K562 (cell line): Measurements from ENCODE around the gene HTT-AS. TPM values are rescaled to one million over a fixed set of nuclear protein-coding genes. Genes with fewer than 3 reads are reported as not detected.

ENCODE experiments used
- AFF1 ChIP-seq, 2 experiments: fragments of 450-650 bp; IDR thresholded peaks; 2 replicates each; pipeline ENCODE4 v1.6.1; 2018; ENCODE audit warnings: mild to moderate bottlenecking in 2 of 2, low read depth in 1 of 2; ENCODE audit not compliant: partially characterized antibody in 2 of 2
- ARID3B ChIP-seq: fragments of 250-450 bp; sonication (Bioruptor Pico); IDR thresholded peaks from 2 replicates; pipeline ENCODE4 v1.4.0; 2020; ENCODE audit warnings: borderline replicate concordance
- GTF2F1 ChIP-seq: IDR thresholded peaks from 2 replicates; pipeline ENCODE4 v1.6.1; 2011; ENCODE audit warnings: low read depth, low read length, improper control_type of control experiment
- HDAC2 ChIP-seq: fragments of 450-650 bp; IDR thresholded peaks from 2 replicates; pipeline ENCODE4 v1.6.1; 2016; ENCODE audit warnings: mild to moderate bottlenecking
- MAFF ChIP-seq: IDR thresholded peaks from 2 replicates; pipeline ENCODE4 v1.6.1; 2012; ENCODE audit warnings: low read length, improper control_type of control experiment
- MTF1 ChIP-seq: fragments of 250-450 bp; sonication (Bioruptor Pico); IDR thresholded peaks from 2 replicates; pipeline ENCODE4 v1.9.0; 2021; ENCODE audit warnings: moderate library complexity, mild to moderate bottlenecking, inconsistent platforms, borderline replicate concordance
- PBX2 ChIP-seq, 2 experiments: IDR thresholded peaks in 1 of 2; conservative IDR thresholded peaks in 1 of 2; 2 replicates each; pipeline ENCODE4 v1.6.1; 2016; ENCODE audit warnings: low read depth in 2 of 2, mild to moderate bottlenecking in 1 of 2, missing compliant biosample characterization in 1 of 2, missing genetic modification characterization in 1 of 2, moderate library complexity in 1 of 2
- POLR2AphosphoS2 ChIP-seq: IDR thresholded peaks from 2 replicates; pipeline ENCODE4 v1.6.1; 2012; ENCODE audit warnings: low read length, improper control_type of control experiment
- RB1 ChIP-seq: fragments of 450-650 bp; IDR thresholded peaks from 2 replicates; pipeline ENCODE4 v1.6.1; 2017; ENCODE audit warnings: low read depth, mild to moderate bottlenecking
- SMAD4 ChIP-seq: fragments of 250-450 bp; sonication (Bioruptor Pico); conservative IDR thresholded peaks from 2 replicates; pipeline ENCODE4 v1.8.0; 2021; ENCODE audit warnings: inconsistent platforms, mild to moderate bottlenecking, moderate library complexity
- TFAP4 ChIP-seq: sonication (generic); formaldehyde crosslinking; IDR thresholded peaks from 2 replicates; pipeline ENCODE4 v1.8.0; 2022; ENCODE audit warnings: missing genetic modification reagents, mild to moderate bottlenecking, moderate library complexity, borderline replicate concordance
- ZNF184 ChIP-seq: sonication (generic); formaldehyde crosslinking; IDR thresholded peaks from 2 replicates; pipeline ENCODE4 v1.5.0; 2020; ENCODE audit warnings: missing genetic modification reagents
- polyA plus RNA-seq, 8 experiments: library from polyadenylated mRNA; depleted of rRNA in 4 of 8; stranded (reverse) in 5 of 8; unstranded in 3 of 8; fragments of >200 nt; fragmentation: Nextera tagmentation in 2 of 8; fragmentation: Illumina TruSeq in 1 of 8; extraction: Ambion mirVana in 2 of 8; extraction: Trizol in 1 of 8; gene quantifications; 2 replicates each; pipeline versions ENCODE4 v1.2.1 to v1.2.3, GENCODE V29; 2011 to 2014; ENCODE audit warnings: inconsistent platforms in 1 of 8, missing spikeins in 1 of 8
- total RNA-seq, 7 experiments: library from RNA; depleted of rRNA in 6 of 7; stranded (reverse); fragments of >200 nt in 6 of 7; fragmentation: Illumina TruSeq in 2 of 7; extraction: Trizol in 2 of 7; gene quantifications; 2 replicates each; pipeline versions ENCODE4 v1.2.1 to v1.2.3, GENCODE V29; 2011 to 2021; ENCODE audit warnings: low replicate concordance in 1 of 7

The HTT-AS gene
- total and polyA plus RNA-seq, 9 of the 15 experiments (the other 6 are each of a cell fraction or from before 2014, with no cell fraction given), result not detected

GRCh38 chr4:3106339-3107186 lies 32.2 kb upstream of the HTT-AS start (continued):
- TF ChIP-seq AFF1 (IDR thresholded peaks at IDR 0.05; ENCODE audit: low read depth in 1 of 2, partially characterized antibody in 2 of 2) (no peak), TFAP4 (CRISPR knock-in tag) (0 out of 2 replicates have a peak, but pooled peaks have one; percentile 30), RB1 (peak; percentile 75; the same call in 1 of the 2 replicates), SMAD4 (0 out of 2 replicates have a peak, but pooled peaks have one; percentile 22), ARID3B (no peak), HDAC2 (no peak), PBX2 (CRISPR knock-in tag; IDR thresholded peaks at IDR 0.05; ENCODE audit: low read depth) (peak; percentile 46; the same call in 1 of the 2 replicates), PBX2 (tag; conservative IDR thresholded peaks at IDR 0.05; ENCODE audit: low read depth) (peak; percentile 51; the same call in 1 of the 2 replicates), POLR2AphosphoS2 (no peak), GTF2F1 (no peak), ZNF184 (CRISPR knock-in tag) (no peak), MTF1 (no peak), MAFF (no peak)
